ENCODE data around the gene ZNF888. TPM values are rescaled to one million over a fixed set of nuclear protein-coding genes. Genes with fewer than 3 reads are reported as not detected.

The ZNF888 gene
- total RNA-seq: 9.0 and 11.9 TPM in 2 replicates

DNA sequence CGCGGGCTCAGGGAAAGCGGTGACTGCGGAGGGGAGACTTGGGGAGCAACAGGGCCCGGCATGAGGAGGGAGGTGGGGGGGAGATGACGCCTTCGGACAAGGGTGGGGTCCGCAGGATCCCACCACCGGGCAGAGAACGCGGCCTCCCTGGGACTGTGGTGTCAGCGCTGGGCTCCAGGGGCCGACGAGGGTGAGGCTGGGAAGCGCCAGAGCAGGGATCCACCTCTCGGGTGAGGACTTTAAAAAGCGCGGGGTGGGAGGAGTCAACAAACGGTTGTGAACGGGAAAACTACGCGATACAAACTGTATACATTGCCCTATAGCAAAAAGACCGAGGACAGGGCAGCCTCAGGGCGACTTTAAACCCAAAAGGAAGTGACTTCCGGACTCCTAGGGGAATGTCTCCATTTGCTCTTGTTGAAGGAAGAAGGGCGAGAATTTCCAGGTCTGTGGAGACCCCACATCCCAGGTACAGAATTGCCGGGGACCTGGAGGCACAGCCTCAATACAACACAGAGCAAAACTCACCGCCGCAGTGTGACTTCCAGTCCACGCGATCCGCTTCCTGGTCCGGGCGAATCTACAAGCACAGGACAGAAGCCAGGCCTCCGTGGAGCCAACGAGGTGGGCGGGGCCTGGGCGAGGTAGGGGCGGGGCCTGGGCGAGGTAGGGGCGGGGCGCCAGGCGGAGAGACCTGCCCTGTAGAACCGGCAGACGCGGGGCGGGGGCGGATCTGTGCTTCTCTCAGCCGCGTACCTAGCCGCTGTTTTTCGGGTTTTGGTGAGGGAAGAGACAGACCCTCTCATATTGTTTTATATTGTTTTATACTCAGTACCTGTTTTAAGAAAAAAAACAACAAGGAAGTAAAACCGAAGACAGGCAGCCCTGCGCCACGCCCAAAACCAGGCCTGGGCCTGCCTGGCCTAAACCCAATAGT is at the start of gene ZNF888:
Gene ZNF888, minus strand, starts transcription at position 588 of the 937 bp plus-strand sequence. CDS start 5,555 bp downstream, outside the sequence.
- intact Hi-C loops (cut with micrococcal nuclease): loop anchor here (2.0 kb wide), 5 partner anchors 20 to 396 kb away; partner anchors contain the start of genes ZNF320, ZNF600, ZNF808 and ZNF816
- peak within 1 kb of the TSS; percentile 95 for H3K4me3 Mint-ChIP-seq
- ATAC-seq (ENCODE audit: low read depth) (peak; percentile 100), DNase-seq (peak; percentile 81)
- CTCF ChIA-PET: no interaction called here
- POLR2A ChIA-PET: interaction anchor here (1.3 kb wide), 1 partner anchor 40 kb away, joined by 4 read pairs; the partner anchor contains the start of gene ZNF816
- H3K9me3 Mint-ChIP-seq: no peaks in the 10 kb centered on the region
- peaks cover 29% of the 10 kb centered on the region for H3K4me1 Mint-ChIP-seq
- H3K27ac Mint-ChIP-seq: peak within 1 kb of the TSS; percentile 88
- peaks cover 17% of the 10 kb centered on the region for H3K36me3 Mint-ChIP-seq (ENCODE audit: low read depth)
- TF ChIP-seq, protein P1, sequence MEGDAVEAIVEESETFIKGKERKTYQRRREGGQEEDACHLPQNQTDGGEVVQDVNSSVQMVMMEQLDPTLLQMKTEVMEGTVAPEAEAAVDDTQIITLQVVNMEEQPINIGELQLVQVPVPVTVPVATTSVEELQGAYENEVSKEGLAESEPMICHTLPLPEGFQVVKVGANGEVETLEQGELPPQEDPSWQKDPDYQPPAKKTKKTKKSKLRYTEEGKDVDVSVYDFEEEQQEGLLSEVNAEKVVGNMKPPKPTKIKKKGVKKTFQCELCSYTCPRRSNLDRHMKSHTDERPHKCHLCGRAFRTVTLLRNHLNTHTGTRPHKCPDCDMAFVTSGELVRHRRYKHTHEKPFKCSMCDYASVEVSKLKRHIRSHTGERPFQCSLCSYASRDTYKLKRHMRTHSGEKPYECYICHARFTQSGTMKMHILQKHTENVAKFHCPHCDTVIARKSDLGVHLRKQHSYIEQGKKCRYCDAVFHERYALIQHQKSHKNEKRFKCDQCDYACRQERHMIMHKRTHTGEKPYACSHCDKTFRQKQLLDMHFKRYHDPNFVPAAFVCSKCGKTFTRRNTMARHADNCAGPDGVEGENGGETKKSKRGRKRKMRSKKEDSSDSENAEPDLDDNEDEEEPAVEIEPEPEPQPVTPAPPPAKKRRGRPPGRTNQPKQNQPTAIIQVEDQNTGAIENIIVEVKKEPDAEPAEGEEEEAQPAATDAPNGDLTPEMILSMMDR (IDR thresholded peaks at IDR 0.05): no peak
- no peaks in the 10 kb centered on the region for H3K27me3 Mint-ChIP-seq

DNA sequence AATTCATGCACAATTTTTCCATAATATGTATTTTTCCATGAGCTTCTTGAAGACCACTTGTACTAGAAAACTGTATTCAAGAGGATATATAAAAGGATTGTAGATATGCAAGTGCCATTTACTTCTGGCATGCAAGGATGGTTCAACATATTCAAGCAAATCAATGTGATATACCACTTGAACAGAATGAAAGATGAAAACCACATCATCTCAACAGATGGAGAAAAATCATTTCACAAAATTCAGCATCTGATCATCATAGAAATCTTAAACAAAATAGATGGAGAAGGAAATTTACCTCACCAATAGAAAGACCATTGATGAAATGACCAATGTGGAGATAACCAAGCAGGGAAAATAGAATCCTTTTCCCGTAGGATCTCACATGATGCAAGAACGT is 44.5 kb upstream of the ZNF888 start:
- H3K4me1 Mint-ChIP-seq: peaks cover 13% of the 10 kb centered on the region
- H3K27me3 Mint-ChIP-seq: peaks cover 3% of the 10 kb centered on the region
- peaks cover 28% of the 10 kb centered on the region for H3K9me3 Mint-ChIP-seq
- intact Hi-C loops (cut with micrococcal nuclease): no loop called here
- TF ChIP-seq, protein P1 (IDR thresholded peaks at IDR 0.05): no peak
- ATAC-seq (ENCODE audit: low read depth): no peak
- H3K4me3 Mint-ChIP-seq: no peak overlapping the region
- POLR2A ChIA-PET: no interaction called here
- no peak overlapping the region for H3K27ac Mint-ChIP-seq
- peaks cover 27% of the 10 kb centered on the region for H3K36me3 Mint-ChIP-seq (ENCODE audit: low read depth)
- CTCF ChIA-PET: no interaction called here
- DNase-seq: no peak

DNA sequence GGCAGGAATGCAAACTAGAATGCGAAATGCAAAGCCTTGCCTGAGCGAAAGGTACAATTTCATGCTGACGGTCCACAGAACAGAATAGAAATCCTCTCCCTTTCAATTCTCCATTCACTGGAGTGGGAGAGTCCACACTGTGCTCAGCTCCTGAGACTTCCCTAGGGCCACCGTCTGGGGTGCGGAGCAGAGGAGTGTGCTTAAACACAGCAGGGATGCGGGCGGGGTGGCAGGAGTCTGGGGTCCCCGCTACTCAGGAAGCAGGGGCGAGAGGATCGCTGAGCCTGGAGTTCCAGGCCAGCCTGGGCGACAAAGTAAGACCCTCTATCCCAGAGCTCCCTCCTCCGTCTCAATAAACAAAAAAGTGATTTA is 40.0 kb upstream of the ZNF888 start:
- TF ChIP-seq, protein P1 (IDR thresholded peaks at IDR 0.05): no peak
- H3K27me3 Mint-ChIP-seq: no peaks in the 10 kb centered on the region
- H3K4me1 Mint-ChIP-seq: peaks cover 31% of the 10 kb centered on the region
- peak overlapping the region; percentile 94 for H3K4me3 Mint-ChIP-seq
- peaks cover 21% of the 10 kb centered on the region for H3K9me3 Mint-ChIP-seq
- DNase-seq (peak; percentile 29), ATAC-seq (ENCODE audit: low read depth) (peak; percentile 6)
- ChIA-PET CTCF (interaction anchor here (1.7 kb wide), 1 partner anchor 30 kb away, joined by 4 read pairs; no protein-coding TSS in a partner anchor), POLR2A (interaction anchor here (0.7 to 2.1 kb wide), 9 partner anchors 20 to 774 kb away, joined by 3 to 7 read pairs (median 3); partner anchors contain the start of gene PPP2R1A)
- H3K36me3 Mint-ChIP-seq (ENCODE audit: low read depth): peaks cover 37% of the 10 kb centered on the region
- peak overlapping the region; percentile 92 for H3K27ac Mint-ChIP-seq
- intact Hi-C loops (cut with micrococcal nuclease): loop anchor here (1.0 to 5.0 kb wide), 5 partner anchors 40 to 426 kb away; partner anchors contain the start of genes ZNF525, ZNF611, ZNF845 and ZNF888

DNA sequence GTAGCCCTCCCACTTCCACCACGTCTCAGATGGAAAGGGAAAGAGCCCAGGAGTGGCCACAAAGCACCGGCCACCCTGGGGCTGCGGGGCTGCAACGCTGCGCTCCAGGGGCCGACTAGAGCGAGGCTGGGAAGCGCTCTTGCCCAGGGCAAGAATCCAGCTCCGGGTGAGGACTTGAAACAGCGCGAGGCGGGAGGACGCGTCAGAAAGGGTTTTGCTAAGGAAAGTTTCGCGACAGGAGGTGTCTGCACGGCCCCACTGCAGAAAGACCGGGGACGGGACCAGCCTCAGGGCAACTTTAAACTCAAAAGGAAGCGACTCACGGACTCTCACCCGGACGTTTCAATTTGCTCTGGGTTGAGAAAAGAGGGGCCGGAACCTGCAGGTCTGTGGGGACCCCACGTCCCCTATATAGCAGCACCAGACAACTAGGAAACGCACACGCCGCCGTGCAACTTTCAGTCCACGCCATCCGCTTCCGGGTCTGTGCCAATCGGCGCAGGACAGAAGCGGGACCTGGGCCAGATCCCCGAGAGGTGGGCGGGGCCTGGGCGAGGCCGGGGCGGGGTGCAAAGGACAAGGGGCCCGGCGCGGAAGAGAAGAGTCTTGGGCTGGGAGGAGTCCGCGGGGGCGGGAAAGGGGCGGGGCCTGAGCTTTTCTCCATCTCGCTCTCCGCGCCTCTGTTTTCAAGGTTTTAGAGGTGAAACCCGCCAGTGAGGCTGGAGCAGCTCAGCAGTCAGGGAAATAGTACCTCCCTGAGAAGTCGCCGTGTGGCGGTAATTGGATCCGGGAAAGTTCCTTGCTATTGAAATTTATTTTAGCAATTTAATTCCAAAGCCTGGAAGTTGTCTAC is 39.4 kb upstream of the ZNF888 start, which contains the start of gene ZNF816:
Gene ZNF816, minus strand, starts transcription at position 488 of the 853 bp plus-strand sequence. CDS start 6,792 bp downstream, outside the sequence.
- ChIA-PET CTCF (interaction anchor here (1.7 kb wide), 1 partner anchor 31 kb away, joined by 4 read pairs; no protein-coding TSS in a partner anchor), POLR2A (interaction anchor here (0.6 to 2.1 kb wide), 12 partner anchors 20 to 830 kb away, joined by 3 to 9 read pairs (median 3); partner anchors contain the start of gene PPP2R1A)
- Mint-ChIP-seq H3K4me1 (peaks cover 31% of the 10 kb centered on the region), H3K27me3 (no peaks in the 10 kb centered on the region), H3K36me3 (ENCODE audit: low read depth) (peaks cover 42% of the 10 kb centered on the region), H3K9me3 (peaks cover 20% of the 10 kb centered on the region), H3K4me3 (peak within 1 kb of the TSS; percentile 94), H3K27ac (peak within 1 kb of the TSS; percentile 92)
- TF ChIP-seq, protein P1 (IDR thresholded peaks at IDR 0.05): no peak
- DNase-seq: peak; percentile 97
- intact Hi-C loops (cut with micrococcal nuclease): loop anchor here (1.0 to 5.0 kb wide), 10 partner anchors 20 to 425 kb away; partner anchors contain the start of genes ZNF160, ZNF320, ZNF468 and ZNF525
- peak; percentile 99 for ATAC-seq (ENCODE audit: low read depth)

All from activated B cell treated with CpG ODN at 0.5 μM for 24 hours (primary cell).